Measurements from ENCODE around the gene REXO1.
"Not testable (repeated sequence)": the region's sequence is repeated elsewhere in the genome, so short reads cannot be mapped to it uniquely, and the experiment has no call there.

The REXO1 gene

DNA sequence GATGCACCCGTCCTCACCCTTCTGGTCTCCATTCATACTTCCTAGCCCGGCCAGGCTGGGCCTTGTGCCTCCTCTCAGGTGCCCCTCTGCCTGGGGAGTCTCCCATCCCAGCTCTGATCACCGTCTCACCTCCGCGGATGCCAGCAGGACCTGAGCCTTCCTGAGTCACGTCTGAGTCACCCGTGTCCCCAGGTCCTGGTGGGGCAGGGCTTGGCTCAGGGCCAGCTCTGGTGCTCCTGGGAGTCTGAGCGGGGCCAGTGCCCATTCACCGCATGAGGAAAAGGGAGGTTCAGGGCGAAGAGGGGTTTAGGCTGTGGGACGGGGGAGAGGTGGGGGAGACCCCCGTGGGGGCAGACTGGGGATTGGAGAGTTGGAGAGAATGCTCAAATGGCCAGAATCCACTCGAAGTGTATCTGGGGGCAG, 36.8 kb downstream of the REXO1 start:
- DNase-seq = peak; percentile 45

GRCh38 chr19:1810439-1811160, 37.7 kb downstream of the REXO1 start:
- no peak for DNase-seq

- no peak for DNase-seq
Measured at GRCh38 chr19:1809678-1810077, 38.6 kb downstream of the REXO1 start.

DNA sequence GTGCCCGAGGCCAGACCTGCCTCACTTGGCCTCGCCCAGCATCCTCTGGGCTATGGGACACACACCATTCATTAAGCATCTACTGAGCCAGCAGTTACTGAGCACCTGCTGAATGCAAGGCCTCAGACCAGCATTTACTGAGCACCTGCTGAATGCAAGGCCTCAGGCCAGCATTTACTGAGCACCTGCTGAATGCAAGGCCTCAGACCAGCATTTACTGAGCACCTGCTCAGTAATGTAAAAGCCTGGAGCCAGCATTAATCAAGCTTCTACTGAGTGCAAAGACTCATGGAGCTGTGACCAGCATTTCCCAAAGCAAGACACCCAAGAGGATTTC, 39.9 kb downstream of the REXO1 start:
- DNase-seq = no peak

GRCh38 chr19:1807695-1808394, 40.4 kb downstream of the REXO1 start:
- no peak for DNase-seq

- no peak for DNase-seq
Measured at GRCh38 chr19:1807030-1807694, 41.1 kb downstream of the REXO1 start.

- no peak for DNase-seq
Measured at GRCh38 chr19:1806184-1807029, 41.9 kb downstream of the REXO1 start.

DNA sequence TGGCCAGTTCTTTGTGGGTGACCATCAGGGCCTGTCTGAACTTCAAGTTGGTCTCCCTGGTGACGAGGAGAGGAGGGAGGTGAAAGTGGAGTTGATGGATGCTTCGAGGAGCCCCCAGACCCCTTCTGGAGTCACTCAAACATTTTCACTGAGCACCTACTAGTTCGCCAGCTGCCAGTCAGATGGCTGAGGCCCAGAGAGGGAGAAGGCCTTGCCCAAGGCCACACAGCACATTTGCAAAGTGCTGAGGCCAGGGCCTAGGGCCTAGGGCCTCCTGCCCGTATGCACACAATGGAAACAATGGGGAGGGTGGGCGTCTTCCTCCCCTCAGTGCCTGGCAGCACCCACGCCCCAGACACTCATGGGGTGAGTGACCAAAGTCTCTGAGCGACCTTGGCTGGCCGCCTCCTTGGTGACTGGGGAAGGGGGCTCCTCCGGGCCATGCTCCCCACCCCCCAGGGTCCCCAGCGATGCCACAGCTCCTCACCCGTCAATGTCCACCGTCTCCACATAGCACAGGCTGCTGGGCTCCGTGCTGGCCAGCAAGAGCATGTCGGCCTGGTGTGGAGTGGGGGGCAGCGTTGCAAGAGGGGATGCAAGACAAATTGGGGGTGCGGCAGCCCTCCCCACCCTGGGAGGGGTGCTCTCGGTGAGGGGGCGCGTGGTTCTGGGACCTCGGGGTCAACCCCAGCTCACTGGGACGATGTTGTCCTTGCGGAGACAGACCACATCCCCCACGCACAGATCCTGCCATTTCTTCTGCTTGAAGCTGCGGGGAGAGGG, 42.7 kb downstream of the REXO1 start:
- no peak for DNase-seq

- DNase-seq = no peak
Measured at GRCh38 chr19:1804858-1805257, 43.4 kb downstream of the REXO1 start.

- DNase-seq = no peak
Measured at GRCh38 chr19:1799695-1800342, 48.5 kb downstream of the REXO1 start.

DNA sequence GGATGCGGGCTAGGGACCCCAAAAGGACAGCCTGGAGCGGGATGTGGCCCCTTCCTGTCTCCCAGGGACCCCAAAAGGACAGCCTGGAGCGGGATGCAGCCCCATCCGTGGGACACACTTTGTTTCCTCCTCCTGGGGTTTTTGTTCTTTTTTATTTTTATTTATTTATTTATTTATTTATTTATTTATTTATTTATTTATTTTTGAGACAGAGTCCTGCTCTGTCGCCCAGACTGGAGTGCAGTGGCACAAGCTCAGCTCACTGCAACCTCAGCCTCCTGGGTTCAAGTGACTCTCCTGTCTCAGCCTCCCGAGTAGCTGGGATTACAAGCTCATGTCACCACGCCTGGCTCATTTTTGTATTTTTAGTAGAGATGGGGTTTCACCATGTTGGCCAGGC, 51.0 kb downstream of the REXO1 start:
- not testable (repeated sequence) for DNase-seq

DNA sequence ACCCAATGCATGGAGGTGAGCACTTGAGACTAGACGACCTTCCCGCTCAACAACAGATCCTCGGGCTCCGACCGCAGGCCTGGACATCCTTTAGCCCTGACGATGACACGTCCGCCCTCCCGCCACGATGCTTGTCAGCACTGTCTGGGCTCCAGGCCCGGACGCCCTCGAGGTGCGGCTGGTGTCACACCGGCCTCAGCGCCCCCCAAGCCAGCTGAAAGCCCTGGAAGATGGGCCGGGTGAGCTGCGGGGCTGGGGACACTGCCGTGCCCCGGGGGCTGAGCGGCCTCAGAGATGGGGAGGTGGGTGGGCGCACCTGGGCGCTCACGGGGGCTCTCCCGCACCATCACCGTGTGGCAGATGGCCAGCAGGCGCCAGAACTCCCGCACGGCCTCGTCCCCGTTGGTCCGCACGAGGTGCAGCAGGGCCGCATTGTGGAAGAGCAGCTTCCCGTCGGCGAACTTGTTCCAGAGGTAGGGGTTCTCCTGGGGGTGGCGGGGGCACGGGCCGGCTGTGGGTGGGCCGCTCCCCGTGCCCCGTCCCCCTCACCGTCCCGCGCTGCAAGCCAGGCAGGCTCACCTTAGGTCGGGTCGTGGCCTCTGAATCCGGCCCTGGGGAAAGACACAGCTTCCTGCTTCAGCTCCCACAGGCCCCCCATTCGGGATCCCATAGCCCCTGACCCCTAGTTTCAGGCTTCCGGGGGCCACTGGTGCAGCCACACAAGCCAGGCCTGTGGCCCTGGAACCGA, 51.7 kb downstream of the REXO1 start:
- no peak for DNase-seq

DNA sequence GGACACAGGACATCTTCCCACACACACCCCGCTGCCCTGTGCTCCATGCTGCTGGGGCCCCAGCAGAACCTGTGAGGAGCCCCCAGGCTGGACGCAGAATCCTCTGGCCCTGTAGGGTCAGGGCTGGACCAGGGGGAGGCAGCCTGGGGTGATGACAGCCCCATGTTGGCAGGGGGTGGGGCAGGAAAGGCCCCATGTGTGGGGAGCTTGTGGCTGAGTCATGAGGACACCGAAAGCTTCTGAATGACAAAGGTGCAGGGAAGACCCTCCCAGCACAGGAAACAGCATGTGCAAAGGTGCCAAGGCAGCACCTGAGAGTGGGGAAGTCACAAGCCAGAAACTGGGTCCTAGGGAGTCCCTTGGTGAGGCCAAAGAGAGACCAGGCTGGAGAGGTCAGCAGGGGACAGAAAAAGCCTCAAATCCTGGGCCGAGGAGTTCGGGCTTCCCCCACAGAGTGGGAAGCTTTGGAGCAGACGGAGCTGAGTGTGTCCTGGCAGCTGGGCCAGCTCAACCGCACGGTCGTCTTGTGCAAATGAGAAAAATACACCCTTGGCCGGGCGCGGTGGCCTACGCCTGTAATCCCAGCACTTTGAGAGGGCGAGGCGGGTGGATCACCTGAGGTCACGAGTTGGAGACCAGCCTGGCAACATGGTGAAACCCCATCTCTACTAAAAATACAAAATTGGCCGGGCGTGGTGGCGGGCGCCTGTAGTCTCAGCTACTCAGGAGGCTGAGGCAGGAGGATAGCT, 53.7 kb downstream of the REXO1 start:
- DNase-seq = no peak

GRCh38 chr19:1791879-1792278, 56.4 kb downstream of the REXO1 start:
- DNase-seq = no peak

GRCh38 chr19:1790054-1790792, 58.1 kb downstream of the REXO1 start:
- DNase-seq = no peak

- DNase-seq = no peak
Measured at GRCh38 chr19:1789261-1790041, 58.8 kb downstream of the REXO1 start.

- DNase-seq = no peak
Measured at GRCh38 chr19:1787116-1787515, 61.2 kb downstream of the REXO1 start.

GRCh38 chr19:1786668-1787067, 61.6 kb downstream of the REXO1 start:
- DNase-seq = no peak

GRCh38 chr19:1785310-1785709, 63.0 kb downstream of the REXO1 start:
- DNase-seq = no peak

Data from activated T-cell treated with anti-CD3 and anti-CD28 coated beads for 4 hours (primary cell).